HG03045 (cell line): ENCODE results near the gene NAV2.

ENCODE experiments used
- ATAC-seq: cut with Tn5 transposase; IDR thresholded peaks from one replicate; pipeline ENCODE4 v1.9.1; 2021; ENCODE audit warnings: mild to moderate bottlenecking, moderate library complexity; ENCODE audit not compliant: unreplicated experiment

NAV2 gene

GRCh38 chr11:19742588-19743292, 30.1 kb downstream of the NAV2 start:
- peak; percentile 69 for ATAC-seq

GRCh38 chr11:19743622-19744021, 31.0 kb downstream of the NAV2 start:
- ATAC-seq = no peak

DNA sequence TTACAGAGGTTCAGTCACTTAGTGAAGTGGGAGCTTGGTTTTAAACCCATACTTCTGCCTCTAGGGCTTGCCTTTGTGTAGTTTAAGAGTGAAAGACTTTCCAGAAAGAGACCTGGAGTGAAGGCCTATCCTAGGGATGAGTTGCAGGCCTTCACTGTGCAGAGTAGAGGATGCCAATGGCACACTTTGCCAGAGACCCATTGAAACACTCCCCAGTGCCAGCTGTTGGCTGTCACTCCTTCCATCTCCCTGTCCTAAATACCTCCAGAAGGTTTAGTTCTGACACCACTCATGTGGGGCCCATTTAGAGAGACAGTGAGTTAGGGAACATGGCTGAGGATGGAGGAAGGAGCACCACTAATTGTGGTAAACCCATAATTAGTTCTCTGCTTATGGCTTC, 31.5 kb downstream of the NAV2 start:
- ATAC-seq = no peak

- ATAC-seq = no peak
Observed at GRCh38 chr11:19746086-19746485, 33.4 kb downstream of the NAV2 start.

GRCh38 chr11:19747634-19748033, 35.0 kb downstream of the NAV2 start:
- ATAC-seq = no peak

DNA sequence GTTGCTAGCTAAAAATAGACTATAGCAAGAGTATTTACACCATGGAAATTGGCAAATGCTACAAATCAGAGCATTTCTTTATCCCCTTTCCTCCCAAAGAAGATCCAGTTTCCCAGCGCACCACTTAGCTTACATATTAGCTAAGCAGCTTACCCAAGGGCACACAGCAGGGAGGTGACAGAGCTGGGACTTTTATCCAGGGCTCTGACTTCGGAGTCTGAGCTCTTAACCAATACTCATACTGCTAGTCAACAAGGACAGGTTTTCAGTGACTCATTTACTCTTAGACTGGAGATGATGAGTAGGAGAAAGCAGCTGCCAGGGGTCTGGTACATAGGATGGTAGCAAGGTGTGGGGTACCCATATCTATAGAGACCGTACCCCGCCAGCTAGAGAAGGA, 38.4 kb downstream of the NAV2 start:
- ATAC-seq = no peak

- ATAC-seq = no peak
Observed at GRCh38 chr11:19753451-19754106, 40.9 kb downstream of the NAV2 start.

DNA sequence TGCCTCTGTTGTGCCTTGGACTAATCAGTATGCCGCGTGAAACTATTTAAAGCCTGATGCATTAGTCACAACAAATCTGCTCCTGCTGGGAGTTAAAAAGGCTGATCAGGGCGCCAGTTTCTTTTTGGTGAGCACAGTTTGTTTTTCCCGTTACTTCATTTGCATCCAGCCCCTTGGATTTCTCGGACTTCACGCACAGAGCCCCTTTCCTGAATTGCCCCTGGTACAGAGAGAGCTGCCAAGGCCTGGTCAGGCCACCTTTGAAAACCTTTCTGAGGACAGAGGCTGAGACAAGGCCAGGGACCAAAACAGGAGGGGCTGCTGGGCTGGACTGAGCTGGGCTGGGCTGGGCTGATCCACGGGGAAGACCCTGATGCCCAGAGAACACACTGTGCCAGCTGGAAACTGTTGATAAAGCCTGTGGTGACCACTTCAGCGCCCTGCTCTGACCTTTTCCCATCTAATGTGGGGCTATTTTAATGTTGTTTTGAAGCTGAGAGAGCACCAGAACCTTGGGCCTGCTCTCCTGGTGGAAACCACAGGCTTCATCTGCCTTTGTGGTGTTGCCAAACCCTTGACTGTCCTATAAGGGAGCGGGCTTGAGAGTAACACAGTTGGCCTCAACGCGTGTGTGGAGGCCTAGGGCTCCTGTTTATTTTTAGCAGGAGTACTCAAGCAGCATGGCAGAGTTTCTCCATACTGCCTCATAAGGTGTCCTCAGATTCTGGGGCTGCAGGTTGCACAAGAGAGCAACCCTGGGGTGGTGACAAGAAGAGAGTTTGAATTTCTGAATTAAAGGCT, 44.2 kb downstream of the NAV2 start:
- no peak for ATAC-seq

GRCh38 chr11:19759389-19759788, 46.8 kb downstream of the NAV2 start:
- ATAC-seq = no peak

DNA sequence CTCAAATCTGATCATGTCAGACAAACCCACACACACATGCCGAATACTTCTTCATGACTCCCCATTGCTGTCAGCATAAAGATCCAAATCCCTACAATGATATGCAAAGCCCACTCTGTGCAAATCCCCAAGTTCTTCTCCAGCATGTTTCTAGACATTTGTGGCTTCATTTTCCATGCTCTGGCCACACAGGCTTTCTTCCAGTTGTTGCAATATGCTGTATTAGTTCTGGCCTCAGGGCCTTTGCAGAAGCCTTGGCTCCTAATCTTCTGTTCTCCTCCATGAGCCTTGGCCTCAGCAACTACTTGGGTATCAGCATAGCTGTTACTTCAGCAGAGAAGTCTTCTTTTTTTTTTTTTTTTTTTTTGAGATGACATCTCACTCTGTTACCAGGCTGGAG, 49.6 kb downstream of the NAV2 start:
- ATAC-seq = no peak

DNA sequence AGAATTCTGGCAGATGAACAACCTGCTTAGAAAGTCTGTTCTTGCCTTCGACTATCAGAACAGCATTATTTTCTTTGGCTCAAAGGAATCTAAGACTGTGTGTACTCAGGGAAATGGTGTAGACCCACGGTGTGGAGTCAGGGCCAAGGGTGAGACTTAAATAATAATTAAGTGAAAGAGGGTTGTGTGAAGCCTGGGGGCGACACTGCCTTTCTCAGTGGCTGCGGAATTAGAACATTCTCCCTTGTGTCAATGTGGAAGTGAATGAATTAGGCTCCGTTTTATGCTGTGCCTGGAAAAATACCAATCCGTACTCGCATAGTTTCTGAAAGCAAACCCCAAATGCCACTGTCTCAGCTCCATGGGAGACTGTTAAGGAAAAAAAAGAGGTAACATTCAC, 50.7 kb downstream of the NAV2 start:
- ATAC-seq = no peak

- ATAC-seq = no peak
Observed at GRCh38 chr11:19766206-19766605, 53.6 kb downstream of the NAV2 start.

DNA sequence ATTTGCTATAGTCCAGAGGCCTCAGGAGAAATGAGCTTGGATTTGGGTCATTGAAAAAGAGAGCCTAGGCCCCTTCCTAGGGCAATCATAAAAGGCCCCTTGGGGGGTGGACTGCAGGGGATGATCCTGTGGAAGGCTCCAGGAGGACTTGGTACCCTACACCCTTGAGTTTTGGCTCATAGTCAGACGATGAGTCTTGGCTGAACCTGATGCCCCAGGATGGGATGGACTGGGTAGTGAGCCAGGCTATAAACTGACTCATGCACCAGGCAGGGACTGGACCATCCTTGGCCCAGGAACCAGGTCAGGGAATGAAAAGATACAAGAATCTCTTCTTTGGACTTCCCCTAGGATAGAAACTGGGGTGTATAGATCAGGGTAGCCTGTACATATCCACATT, 54.2 kb downstream of the NAV2 start:
- ATAC-seq = no peak

DNA sequence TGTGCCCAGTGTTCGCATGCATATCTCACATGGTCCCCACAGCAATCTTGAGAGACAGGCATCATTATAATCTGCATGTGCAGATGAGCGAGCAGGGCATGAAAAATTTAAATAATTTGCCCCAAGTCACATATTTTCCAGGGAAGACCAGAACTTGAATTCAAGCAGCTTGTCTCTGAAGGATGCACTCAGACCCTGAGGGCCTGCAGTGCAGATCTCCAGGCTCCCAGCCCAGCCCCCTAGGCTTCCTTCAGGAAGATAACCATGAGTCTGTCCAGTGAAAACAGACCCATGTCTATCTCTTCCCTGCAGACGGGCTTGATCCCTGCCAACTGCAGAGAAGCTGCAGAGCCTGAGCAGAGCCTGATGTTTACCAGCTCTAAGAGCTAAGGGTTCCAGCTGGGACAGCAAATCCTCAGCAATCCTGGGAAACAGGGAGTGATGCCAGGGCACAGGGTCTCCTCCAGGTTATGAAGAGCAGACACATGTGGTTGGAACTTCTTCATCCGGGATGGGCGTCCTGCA, 55.1 kb downstream of the NAV2 start:
- no peak for ATAC-seq

DNA sequence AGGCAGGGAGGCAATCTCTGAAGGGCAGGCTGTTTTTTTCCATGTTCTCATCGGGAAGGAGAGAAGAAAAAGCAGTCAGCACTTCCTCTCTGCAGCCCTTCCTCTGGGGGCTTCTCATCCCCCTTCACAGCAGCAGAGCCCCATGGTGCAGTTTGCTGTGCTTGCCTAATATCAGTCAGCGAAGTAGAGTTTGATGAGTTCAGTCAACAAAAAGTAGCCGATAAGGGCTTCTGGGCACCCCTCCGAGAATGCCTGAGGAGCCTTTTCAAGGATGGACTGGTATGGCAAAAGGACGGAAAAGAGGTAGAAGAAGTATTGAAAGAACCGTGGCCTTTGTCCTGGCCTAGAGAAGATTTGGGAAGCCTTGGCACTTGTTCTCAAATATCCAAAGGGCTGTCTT, 55.6 kb downstream of the NAV2 start:
- no peak for ATAC-seq

DNA sequence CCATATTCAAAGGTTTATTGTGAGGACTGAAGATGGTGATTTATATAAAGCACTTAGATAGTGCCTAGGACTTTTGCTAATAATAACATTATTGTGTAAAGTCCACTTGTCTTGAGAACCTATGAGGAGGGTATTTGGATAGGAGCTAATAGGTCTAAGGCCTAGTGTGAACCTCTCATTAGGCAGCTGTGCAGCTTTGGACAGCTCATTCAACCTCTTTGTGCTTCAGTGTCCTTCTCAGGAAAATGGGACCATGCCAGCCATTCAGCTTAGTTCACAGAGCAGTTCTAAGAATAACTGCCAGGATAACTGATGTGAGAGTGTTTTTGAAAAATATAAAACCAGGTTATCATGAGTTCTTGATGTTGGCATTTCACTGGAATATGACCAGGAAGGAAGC, 56.2 kb downstream of the NAV2 start:
- no peak for ATAC-seq

GRCh38 chr11:19769820-19770219, 57.2 kb downstream of the NAV2 start:
- ATAC-seq = no peak

- no peak for ATAC-seq
Observed at GRCh38 chr11:19770277-19770676, 57.6 kb downstream of the NAV2 start.

- no peak for ATAC-seq
Observed at GRCh38 chr11:19771463-19771862, 58.8 kb downstream of the NAV2 start.

DNA sequence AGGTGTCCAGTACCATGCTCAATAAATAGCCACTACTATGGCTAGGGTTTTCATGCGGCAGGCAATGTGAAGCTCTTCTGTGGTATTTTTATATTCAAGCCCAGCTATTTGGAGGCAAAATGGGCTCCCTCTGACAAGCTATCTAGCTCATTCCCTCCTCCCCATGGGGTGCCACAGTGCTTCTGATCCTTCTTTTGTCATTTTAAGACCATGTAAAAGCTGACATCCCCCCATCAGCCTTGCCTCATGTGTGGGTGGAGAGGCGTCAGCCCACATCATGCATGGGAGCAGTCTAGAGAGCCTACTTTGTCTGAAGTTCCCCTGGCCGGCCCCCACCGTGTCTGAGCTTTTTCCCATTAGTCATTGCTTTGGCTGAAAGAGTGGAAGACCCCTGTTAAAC, 59.8 kb downstream of the NAV2 start:
- ATAC-seq = no peak

DNA sequence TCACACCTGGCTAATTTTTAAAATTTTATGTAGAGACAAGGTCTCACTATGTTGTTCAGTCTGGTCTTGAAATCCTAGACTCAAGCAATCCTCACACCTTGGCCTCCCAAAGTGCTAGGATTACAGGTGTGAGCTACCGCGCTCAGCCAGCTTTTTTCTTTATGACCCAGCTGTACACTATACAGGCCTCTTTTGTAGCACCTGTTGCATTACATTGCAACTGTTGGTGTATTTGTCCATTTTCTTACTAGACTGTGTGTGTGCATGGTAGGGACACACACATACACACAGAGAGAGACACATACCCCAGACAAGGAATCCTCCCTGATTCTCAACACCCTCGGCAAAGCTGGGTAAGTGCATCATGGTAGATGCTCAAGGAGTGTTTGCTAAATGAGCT, 61.7 kb downstream of the NAV2 start:
- no peak for ATAC-seq
